K562 (cell line): ENCODE measurements around the gene CHD8. TPM values are rescaled to one million over a fixed set of nuclear protein-coding genes. Genes with fewer than 3 reads are reported as not detected.

Experiments used
- ATAC-seq: fragments of 200-7000 bp; cut with Tn5 transposase; 3 replicates; pipeline ENCODE4 v1.9.1; 2020; ENCODE audit warnings: moderate library complexity
- BruUV-seq: library from RNA; stranded (reverse); fragments of 400-500 nt; replicated peaks from 2 replicates; lab custom pipeline; 2021; lab: Mats Ljungman, UMichigan
- CTCF ChIA-PET: fragments of 300-600 bp; formaldehyde crosslinking; extraction: SDS; loops from one replicate; lab custom pipeline; 2021; ENCODE audit warnings: low intra/inter-chr PET ratio; lab: Yijun Ruan, JAX
- POLR2A ChIA-PET: fragments of 300-600, 350-650 bp; sonication (Branson Sonifier 250); formaldehyde crosslinking; extraction: SDS; loops from one replicate; lab custom pipeline; 2021; ENCODE audit warnings: antibody characterized with exemption, inconsistent platforms; lab: Yijun Ruan, JAX
- DNase-seq, 4 experiments: peaks; one replicate each; pipeline versions ENCODE4 v3.0.0 to v3.0.0-alpha.2; 2011 to 2018; ENCODE audit warnings: low spot score in 3 of 4, mixed read lengths in 3 of 4; ENCODE audit errors: extremely low read depth in 1 of 4
- FAIRE-seq: peaks from 2 replicates; lab custom pipeline; 2011; peaks lifted over from hg19 to GRCh38; lab: Jason Lieb, UNC
- H2AFZ ChIP-seq: 2 replicates; pipeline ENCODE4 v1.6.0; 2011; ENCODE audit warnings: low read depth, low read length, control low read depth, inconsistent platforms
- H3K27ac ChIP-seq: fragments of 200-600 bp; 3 replicates; pipeline ENCODE4 v1.8.0; 2011; ENCODE audit warnings: low read depth, mild to moderate bottlenecking, control low read depth, inconsistent platforms, low read length, moderate library complexity, mixed read lengths; ENCODE audit errors: extremely low read depth
- H3K27me3 ChIP-seq, 2 experiments: fragments of 300-600 bp in 1 of 2; 2 replicates in 1 of 2; 3 replicates in 1 of 2; pipeline versions ENCODE4 v1.6.0 to v1.8.0; 2011; ENCODE audit warnings: inconsistent platforms in 2 of 2, low read length in 2 of 2, mild to moderate bottlenecking in 1 of 2, mixed read lengths in 1 of 2, moderate library complexity in 1 of 2; ENCODE audit not compliant: control insufficient read depth in 2 of 2, insufficient read depth in 2 of 2
- H3K36me3 ChIP-seq: fragments of 300-600 bp; 3 replicates; pipeline ENCODE4 v1.8.0; 2011; ENCODE audit warnings: mild to moderate bottlenecking, low read length, inconsistent platforms; ENCODE audit not compliant: control insufficient read depth, insufficient read depth
- H3K4me1 ChIP-seq, 2 experiments: fragments of 200-600 bp in 1 of 2; replicated peaks in 1 of 2; 2 replicates in 1 of 2; 3 replicates in 1 of 2; pipeline versions ENCODE4 v1.5.1 to v1.8.0; 2011; ENCODE audit warnings: inconsistent platforms in 2 of 2, low read length in 2 of 2, mild to moderate bottlenecking in 1 of 2, mixed read lengths in 1 of 2, moderate library complexity in 1 of 2; ENCODE audit not compliant: control insufficient read depth in 2 of 2, insufficient read depth in 2 of 2
- H3K4me2 ChIP-seq: 2 replicates; pipeline ENCODE4 v1.6.1; 2011; ENCODE audit warnings: low read length, control low read depth, inconsistent platforms, mixed read lengths; ENCODE audit not compliant: insufficient read depth
- H3K4me3 ChIP-seq: fragments of 200-600 bp; sonication (generic), shearing (Covaris generic); 2 replicates; pipeline ENCODE4 v1.5.1; 2016; ENCODE audit warnings: control low read depth, inconsistent platforms
- H3K79me2 ChIP-seq: fragments of 200-600 bp; 3 replicates; pipeline ENCODE4 v1.8.0; 2011; ENCODE audit warnings: low read length, inconsistent platforms; ENCODE audit not compliant: control insufficient read depth, insufficient read depth
- H3K9ac ChIP-seq, 2 experiments: 2 replicates each; pipeline versions ENCODE4 v1.6.0 to v1.6.1; 2011; ENCODE audit warnings: low read depth in 2 of 2, low read length in 2 of 2, control low read depth in 1 of 2, inconsistent platforms in 1 of 2, mild to moderate bottlenecking in 1 of 2, mixed read lengths in 1 of 2; ENCODE audit not compliant: insufficient read depth in 1 of 2
- H3K9me1 ChIP-seq: one replicate; pipeline ENCODE4 v1.6.0; 2011; ENCODE audit warnings: inconsistent platforms, mild to moderate bottlenecking, low read length, moderate library complexity; ENCODE audit not compliant: control insufficient read depth, insufficient read depth
- H3K9me3 ChIP-seq: replicated peaks from 2 replicates; pipeline ENCODE4 v1.5.1; 2011; ENCODE audit warnings: low read depth, low read length, inconsistent platforms; ENCODE audit not compliant: control insufficient read depth, insufficient read depth
- H4K20me1 ChIP-seq: replicated peaks from 2 replicates; pipeline ENCODE4 v1.6.1; 2011; ENCODE audit warnings: low read length, inconsistent platforms, mixed read lengths; ENCODE audit not compliant: control insufficient read depth, insufficient read depth
- ARID3B ChIP-seq: fragments of 250-450 bp; sonication (Bioruptor Pico); IDR thresholded peaks from 2 replicates; pipeline ENCODE4 v1.4.0; 2020; ENCODE audit warnings: borderline replicate concordance
- BMI1 ChIP-seq: fragments of 150-350 bp; IDR thresholded peaks from 2 replicates; pipeline ENCODE4 v1.6.1; 2014; ENCODE audit warnings: low read length
- GTF2A2 ChIP-seq: IDR thresholded peaks from 2 replicates; pipeline ENCODE4 v1.6.1; 2016; ENCODE audit warnings: mild to moderate bottlenecking, missing genetic modification characterization, missing compliant biosample characterization
- GTF2E2 ChIP-seq: fragments of 200-800 bp; sonication (Bioruptor generic); IDR thresholded peaks from 2 replicates; pipeline ENCODE4 v1.6.1; 2016; ENCODE audit warnings: missing genetic modification characterization, missing compliant biosample characterization
- KDM5B ChIP-seq: fragments of 200-600 bp; sonication (generic); IDR thresholded peaks from 2 replicates; pipeline ENCODE4 v1.6.1; 2012; ENCODE audit warnings: low read depth, mild to moderate bottlenecking, moderate library complexity, low read length, control low read depth, inconsistent platforms; ENCODE audit not compliant: insufficient replicate concordance
- MAX ChIP-seq: sonication (generic); formaldehyde crosslinking; IDR thresholded peaks from 2 replicates; pipeline ENCODE4 v1.9.0; 2022; ENCODE audit warnings: mild to moderate bottlenecking, missing genetic modification reagents
- SMAD3 ChIP-seq: fragments of 450-650 bp; formaldehyde crosslinking; conservative IDR thresholded peaks from 2 replicates; pipeline ENCODE4 v1.4.0; 2020; ENCODE audit warnings: mild to moderate bottlenecking
- TAF7 ChIP-seq: fragments of 450-650 bp; IDR thresholded peaks from 2 replicates; pipeline ENCODE4 v1.6.1; 2016; ENCODE audit warnings: missing genetic modification characterization, missing compliant biosample characterization
- TEAD4 ChIP-seq, 2 experiments: sonication (generic) in 1 of 2; formaldehyde crosslinking in 1 of 2; IDR thresholded peaks; 2 replicates each; pipeline versions ENCODE4 v1.6.1 to v1.8.0; 2012 to 2022; ENCODE audit warnings: borderline replicate concordance in 1 of 2, inconsistent platforms in 1 of 2, low read length in 1 of 2, mild to moderate bottlenecking in 1 of 2, missing genetic modification reagents in 1 of 2
- ZBTB8A ChIP-seq: fragments of 450-650 bp; IDR thresholded peaks from 2 replicates; pipeline ENCODE4 v1.6.1; 2018; ENCODE audit warnings: mild to moderate bottlenecking, moderate library complexity; ENCODE audit not compliant: partially characterized antibody
- ZNF592 ChIP-seq: fragments of 450-650 bp; IDR thresholded peaks from 2 replicates; pipeline ENCODE4 v1.6.1; 2017; ENCODE audit warnings: antibody characterized with exemption, mild to moderate bottlenecking
- ZNF764 ChIP-seq: fragments of 250-450 bp; sonication (Bioruptor Pico); IDR thresholded peaks from 2 replicates; pipeline ENCODE4 v1.4.0; 2020; ENCODE audit warnings: low read depth, mild to moderate bottlenecking, moderate library complexity
- in situ Hi-C: fragments of 300-500 bp; cut with MboI; formaldehyde crosslinking; loops from 4 replicates; pipeline ENCODE4 v1.15.0; 2018; ENCODE audit warnings: inconsistent platforms, mixed read lengths
- intact Hi-C: fragments of 100-400 bp; cut with micrococcal nuclease; formaldehyde crosslinking; loops from 2 replicates; pipeline ENCODE4 v1.14.2; 2022
- polyA plus RNA-seq, 8 experiments: library from polyadenylated mRNA; depleted of rRNA in 4 of 8; stranded (reverse) in 5 of 8; unstranded in 3 of 8; fragments of >200 nt; fragmentation: Nextera tagmentation in 2 of 8; fragmentation: Illumina TruSeq in 1 of 8; extraction: Ambion mirVana in 2 of 8; extraction: Trizol in 1 of 8; gene quantifications; 2 replicates each; pipeline versions ENCODE4 v1.2.1 to v1.2.3, GENCODE V29; 2011 to 2014; ENCODE audit warnings: inconsistent platforms in 1 of 8, missing spikeins in 1 of 8
- total RNA-seq, 7 experiments: library from RNA; depleted of rRNA in 6 of 7; stranded (reverse); fragments of >200 nt in 6 of 7; fragmentation: Illumina TruSeq in 2 of 7; extraction: Trizol in 2 of 7; gene quantifications; 2 replicates each; pipeline versions ENCODE4 v1.2.1 to v1.2.3, GENCODE V29; 2011 to 2021; ENCODE audit warnings: low replicate concordance in 1 of 7

Gene CHD8
- total and polyA plus RNA-seq, 9 of the 15 experiments (the other 6 are each of a cell fraction or from before 2014, with no cell fraction given): 11.1 to 51.2 (median 32.8) TPM

GRCh38 chr14:21406213-21406612 lies 49.7 kb downstream of the CHD8 start:
- intact Hi-C loops: no loop called here
- no peak for FAIRE-seq
- in situ Hi-C loops: no loop called here
- TF ChIP-seq ZNF592 (no peak), GTF2A2 (tag) (no peak), SMAD3 (CRISPR knock-in tag) (no peak), ARID3B (CRISPR knock-in tag) (no peak), TEAD4 (IDR thresholded peaks at IDR 0.05; ENCODE audit: low read length) (no peak), TEAD4 (CRISPR knock-in tag; IDR thresholded peaks at IDR 0.05; ENCODE audit: borderline replicate concordance) (no peak), KDM5B (no peak), GTF2E2 (tag) (no peak), TAF7 (tag) (no peak), MAX (CRISPR knock-in tag) (no peak), ZBTB8A (no peak), ZNF764 (CRISPR knock-in tag) (no peak), BMI1 (no peak)

More at GRCh38 chr14:21406213-21406612, 49.7 kb downstream of the CHD8 start:
- no peak overlapping the region for H3K4me2 ChIP-seq
- H2AFZ ChIP-seq: no peak overlapping the region
- no TSS peak for BruUV-seq
- H4K20me1 ChIP-seq: no peaks in the 10 kb centered on the region
- H3K9ac ChIP-seq: no peak overlapping the region
- CTCF ChIA-PET: no interaction called here
- no peaks in the 10 kb centered on the region for H3K27me3 ChIP-seq
- ATAC-seq: no peak
- H3K9me3 ChIP-seq: no peaks in the 10 kb centered on the region
- POLR2A ChIA-PET: interaction anchor here (1.3 kb wide), 1 partner anchor 22 kb away, joined by 4 read pairs; the partner anchor contains the start of gene SUPT16H
- no peaks in the 10 kb centered on the region for H3K9me1 ChIP-seq
- no peak for DNase-seq
- H3K79me2 ChIP-seq: no peaks in the 10 kb centered on the region
- peaks cover 95% of the 10 kb centered on the region for H3K36me3 ChIP-seq
- H3K27ac ChIP-seq: no peak overlapping the region
- H3K4me1 ChIP-seq: peaks cover 0 to 2% of the 10 kb centered on the region in 2 experiments; a peak in 1 of 5 replicates
- H3K4me3 ChIP-seq: no peak overlapping the region
